ENCODE data around the gene GNAI2. TPM values are rescaled to one million over a fixed set of nuclear protein-coding genes. Genes with fewer than 3 reads are reported as not detected.
"Not testable (repeated sequence)": the region's sequence is repeated elsewhere in the genome, so short reads cannot be mapped to it uniquely, and the experiment has no call there.

The GNAI2 gene
- polyA plus RNA-seq, 1 donor (not counting 4 experiments of a cell fraction or from before 2014, with no cell fraction given) = 268 TPM

DNA sequence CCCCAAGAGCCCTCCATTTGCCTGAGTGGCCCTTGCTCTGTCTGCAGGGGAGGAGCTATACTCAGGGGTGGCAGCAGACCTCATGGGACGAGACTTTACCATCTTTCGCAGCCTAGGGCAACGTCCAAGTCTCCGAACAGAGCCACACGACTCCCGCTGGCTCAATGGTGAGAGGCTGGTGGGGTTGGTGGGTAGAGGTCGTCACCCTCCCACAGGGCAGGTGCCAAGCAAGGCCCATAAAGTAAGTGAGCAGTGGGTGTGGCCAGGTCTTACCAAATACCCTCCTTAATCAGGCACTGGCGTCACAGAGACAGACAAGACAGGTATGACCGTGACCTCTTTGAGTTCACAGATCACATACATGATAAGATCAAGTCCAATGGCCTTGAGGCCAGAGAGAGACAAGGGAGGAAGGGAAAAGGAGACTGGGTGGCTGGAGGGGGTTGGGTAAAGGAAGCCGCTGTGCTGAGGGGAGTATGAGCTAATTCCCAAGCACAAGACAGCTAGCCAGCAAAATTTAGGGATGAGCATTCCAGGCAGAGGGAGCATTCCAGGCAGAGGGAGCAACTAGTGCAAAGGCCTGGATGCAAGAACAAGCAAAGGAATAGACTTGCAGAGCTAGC, 35.4 kb downstream of the GNAI2 start:
- Histone ChIP-seq H3K9me1 (ENCODE audit: control insufficient read depth, extremely low read depth, insufficient read depth, low read length) (no peaks in the 10 kb centered on the region), H3K36me3 (ENCODE audit: control insufficient read depth in 2 of 2, extremely low read depth in 1 of 2, insufficient read depth in 2 of 2, low read length in 2 of 2) (no peaks in the 10 kb centered on the region), H3K4me1 (ENCODE audit: control insufficient read depth, extremely low read depth, insufficient read depth, low read length) (peaks cover 28% of the 10 kb centered on the region), H3K79me2 (ENCODE audit: control insufficient read depth, insufficient read depth, low read length) (no peaks in the 10 kb centered on the region), H2AFZ (ENCODE audit: control insufficient read depth, low read length) (no peak overlapping the region), H4K20me1 (ENCODE audit: control insufficient read depth, extremely low read depth, insufficient read depth, low read length) (no peaks in the 10 kb centered on the region), H3K27ac (ENCODE audit: control insufficient read depth, insufficient read depth, low read length) (no peak overlapping the region), H3K9me3 (ENCODE audit: control insufficient read depth, low read depth, low read length) (no peaks in the 10 kb centered on the region), H3K9ac (ENCODE audit: control insufficient read depth, extremely low read depth, insufficient read depth, low read length) (no peak overlapping the region), H3K4me3 (ENCODE audit: control insufficient read depth in 2 of 3, extremely low read depth in 1 of 3, insufficient read depth in 2 of 3, low read depth in 1 of 3, low read length in 3 of 3) (no peak overlapping the region), H3K4me2 (ENCODE audit: control insufficient read depth, extremely low read depth, insufficient read depth, low read depth, low read length) (no peak overlapping the region), H3K27me3 (ENCODE audit: control insufficient read depth, extremely low read depth, insufficient read depth, low read length) (peaks cover 34% of the 10 kb centered on the region)
- dilution Hi-C loops (cut with MboI; ENCODE audit: extremely low pct_ligation_motif_present, low sequenced_read_pairs) = no loop called here
- DNase-seq (ENCODE audit: low read depth, low spot score) = no peak
- FAIRE-seq = no peak
- TF ChIP-seq EZH2 (IDR thresholded peaks at IDR 0.05; ENCODE audit: low read length) = no peak
- TF ChIP-seq, protein P1, sequence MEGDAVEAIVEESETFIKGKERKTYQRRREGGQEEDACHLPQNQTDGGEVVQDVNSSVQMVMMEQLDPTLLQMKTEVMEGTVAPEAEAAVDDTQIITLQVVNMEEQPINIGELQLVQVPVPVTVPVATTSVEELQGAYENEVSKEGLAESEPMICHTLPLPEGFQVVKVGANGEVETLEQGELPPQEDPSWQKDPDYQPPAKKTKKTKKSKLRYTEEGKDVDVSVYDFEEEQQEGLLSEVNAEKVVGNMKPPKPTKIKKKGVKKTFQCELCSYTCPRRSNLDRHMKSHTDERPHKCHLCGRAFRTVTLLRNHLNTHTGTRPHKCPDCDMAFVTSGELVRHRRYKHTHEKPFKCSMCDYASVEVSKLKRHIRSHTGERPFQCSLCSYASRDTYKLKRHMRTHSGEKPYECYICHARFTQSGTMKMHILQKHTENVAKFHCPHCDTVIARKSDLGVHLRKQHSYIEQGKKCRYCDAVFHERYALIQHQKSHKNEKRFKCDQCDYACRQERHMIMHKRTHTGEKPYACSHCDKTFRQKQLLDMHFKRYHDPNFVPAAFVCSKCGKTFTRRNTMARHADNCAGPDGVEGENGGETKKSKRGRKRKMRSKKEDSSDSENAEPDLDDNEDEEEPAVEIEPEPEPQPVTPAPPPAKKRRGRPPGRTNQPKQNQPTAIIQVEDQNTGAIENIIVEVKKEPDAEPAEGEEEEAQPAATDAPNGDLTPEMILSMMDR (optimal IDR thresholded peaks at IDR 0.05 in 1 of 3, IDR thresholded peaks at IDR 0.05 in 1 of 3, conservative IDR thresholded peaks at IDR 0.05 in 1 of 3; ENCODE audit: extremely low read depth in 1 of 3, insufficient read depth in 2 of 3, low read length in 3 of 3) = no peak

DNA sequence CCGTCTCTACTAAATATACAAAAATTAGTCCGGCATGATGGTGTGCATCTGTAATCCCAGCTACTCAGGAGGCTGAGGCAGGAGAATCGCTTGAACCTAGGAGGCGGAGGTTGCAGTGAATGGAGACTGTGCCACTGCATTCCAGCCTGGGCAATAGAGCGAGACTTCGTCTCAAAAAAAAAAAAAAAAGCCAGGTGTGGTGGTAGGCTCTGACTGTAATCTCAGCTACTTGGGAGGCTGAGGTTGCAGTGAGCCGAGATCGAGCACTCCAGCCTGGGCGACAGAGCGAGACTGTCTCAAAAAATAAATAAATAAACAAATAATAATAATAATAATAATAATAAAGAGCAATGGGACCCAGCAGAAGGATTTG, 36.5 kb downstream of the GNAI2 start:
- H2AFZ ChIP-seq (ENCODE audit: control insufficient read depth, low read length); H3K27ac ChIP-seq (ENCODE audit: control insufficient read depth, insufficient read depth, low read length); H3K9me3 ChIP-seq (ENCODE audit: control insufficient read depth, low read depth, low read length); H3K9ac ChIP-seq (ENCODE audit: control insufficient read depth, extremely low read depth, insufficient read depth, low read length); H3K36me3 ChIP-seq (ENCODE audit: control insufficient read depth in 2 of 2, extremely low read depth in 1 of 2, insufficient read depth in 2 of 2, low read length in 2 of 2); H3K4me3 ChIP-seq (ENCODE audit: control insufficient read depth in 2 of 3, extremely low read depth in 1 of 3, insufficient read depth in 2 of 3, low read depth in 1 of 3, low read length in 3 of 3); FAIRE-seq; H3K9me1 ChIP-seq (ENCODE audit: control insufficient read depth, extremely low read depth, insufficient read depth, low read length); dilution Hi-C loops (cut with MboI; ENCODE audit: extremely low pct_ligation_motif_present, low sequenced_read_pairs); H4K20me1 ChIP-seq (ENCODE audit: control insufficient read depth, extremely low read depth, insufficient read depth, low read length); DNase-seq (ENCODE audit: low read depth, low spot score); H3K79me2 ChIP-seq (ENCODE audit: control insufficient read depth, insufficient read depth, low read length): not testable (repeated sequence)
- Histone ChIP-seq H3K4me1 (ENCODE audit: control insufficient read depth, extremely low read depth, insufficient read depth, low read length) (peaks cover 28% of the 10 kb centered on the region), H3K4me2 (ENCODE audit: control insufficient read depth, extremely low read depth, insufficient read depth, low read depth, low read length) (peak overlapping the region; percentile 87), H3K27me3 (ENCODE audit: control insufficient read depth, extremely low read depth, insufficient read depth, low read length) (peaks cover 40% of the 10 kb centered on the region)
